GM18508 (cell line): ENCODE measurements around the gene SLC9A2.

ENCODE experiments used
- ATAC-seq: cut with Tn5 transposase; IDR thresholded peaks from one replicate; pipeline ENCODE4 v1.9.1; 2021; ENCODE audit warnings: moderate number of reproducible peaks; ENCODE audit not compliant: insufficient read depth, unreplicated experiment

The SLC9A2 gene

DNA sequence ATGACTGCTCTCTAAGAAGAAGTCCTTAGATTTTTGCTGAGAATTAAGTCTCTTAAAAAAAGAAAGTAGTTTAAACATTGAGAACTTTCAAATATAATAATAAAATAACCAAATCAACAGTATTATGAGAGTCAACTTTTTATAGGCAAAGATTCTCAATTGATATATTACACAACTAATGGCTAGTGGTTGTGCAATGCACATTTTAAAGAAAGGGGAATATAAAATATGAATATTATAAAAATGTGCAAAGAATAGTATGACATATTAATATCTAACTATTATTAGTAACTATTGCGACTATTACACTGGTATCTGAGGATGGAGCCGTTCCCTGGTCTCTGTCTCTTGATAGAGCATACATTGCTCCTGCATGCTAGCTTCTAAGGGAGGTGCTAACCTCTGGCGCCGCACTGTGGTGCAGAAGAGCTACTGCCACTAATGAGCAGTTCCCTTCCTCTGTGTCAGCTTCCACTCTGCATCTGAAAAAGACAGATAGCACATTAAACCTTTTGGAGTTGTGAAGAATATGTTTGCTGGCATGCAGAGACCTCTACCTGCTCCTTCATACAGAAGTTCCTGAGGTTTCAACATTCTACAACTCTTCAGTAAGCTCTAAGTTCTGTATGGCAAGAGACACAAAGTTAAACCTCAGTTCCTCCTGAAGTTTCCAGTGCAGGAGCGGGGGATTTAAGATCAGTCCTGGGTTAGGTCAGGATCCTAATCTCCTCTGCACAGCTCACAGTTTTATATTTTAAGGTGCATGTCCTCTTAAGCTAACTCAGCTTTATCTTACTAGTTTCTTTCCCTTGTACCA is 3.5 kb upstream of the SLC9A2 start:
- ATAC-seq = no peak

DNA sequence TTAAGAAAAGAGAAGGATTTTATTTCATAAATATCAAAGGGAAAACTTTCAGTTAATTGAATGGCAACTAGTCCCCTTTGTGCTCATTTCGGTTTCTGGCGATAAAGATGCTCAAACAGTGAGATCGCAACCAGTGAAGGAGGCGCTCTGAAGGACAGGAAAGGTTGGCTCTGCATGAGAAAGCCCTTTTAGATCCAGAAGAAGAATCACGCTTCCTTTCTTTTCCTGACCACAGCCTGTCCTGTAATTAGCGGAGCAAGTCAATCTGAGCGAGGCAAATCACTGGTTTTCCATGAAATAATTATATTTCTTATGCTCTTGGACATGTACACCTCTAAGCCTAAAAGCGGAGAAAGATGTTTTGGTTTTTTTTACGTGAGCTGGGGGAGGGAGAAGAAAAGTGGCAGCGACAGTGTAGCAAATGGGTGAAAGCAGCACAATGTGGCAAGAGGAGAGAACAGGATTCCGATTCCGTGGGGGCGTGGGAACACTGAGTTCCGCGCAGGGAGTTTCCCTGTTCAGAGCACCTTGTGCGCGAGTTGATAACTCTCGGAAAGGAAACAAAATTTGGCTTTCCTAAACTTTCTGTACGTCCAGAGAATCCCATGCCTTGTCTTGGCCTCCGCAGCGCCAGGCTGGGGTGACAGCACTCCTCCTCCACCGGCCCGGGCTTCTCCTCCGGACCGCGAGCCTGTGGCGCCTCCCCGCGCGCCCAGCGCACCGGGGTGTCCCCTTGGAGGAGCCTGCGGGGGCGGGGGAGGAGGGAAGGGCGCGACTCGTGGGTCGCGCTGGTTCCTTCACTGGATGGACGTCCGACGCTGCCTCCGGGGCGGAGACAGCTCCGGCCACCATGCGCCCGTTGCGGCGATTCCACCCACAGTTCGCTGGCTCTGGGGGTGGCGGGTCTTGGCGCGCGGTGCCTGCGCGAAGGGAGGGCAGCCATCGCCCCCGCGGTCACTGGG is 620 bp upstream of the SLC9A2 start:
- no peak for ATAC-seq

DNA sequence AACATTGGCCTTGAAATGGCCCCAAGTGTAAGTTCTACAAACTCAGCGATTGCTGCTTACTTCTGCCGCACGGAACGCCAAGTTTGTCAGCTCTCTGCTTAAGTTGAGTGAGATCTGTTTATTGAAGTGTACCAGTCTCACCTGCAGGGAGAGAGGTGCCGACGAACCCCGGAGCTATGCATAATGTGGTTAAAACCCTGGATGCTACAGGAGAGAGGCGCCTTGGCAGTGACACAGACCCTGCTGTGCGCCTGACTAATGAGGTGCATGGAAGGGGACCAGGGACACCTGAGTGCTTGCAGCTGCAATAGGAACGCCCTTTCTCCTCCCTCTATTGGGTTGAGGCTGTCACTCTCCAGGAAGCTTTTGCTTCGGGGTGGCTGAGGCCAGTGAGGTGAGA is 979 bp downstream of the SLC9A2 start:
- ATAC-seq = no peak

DNA sequence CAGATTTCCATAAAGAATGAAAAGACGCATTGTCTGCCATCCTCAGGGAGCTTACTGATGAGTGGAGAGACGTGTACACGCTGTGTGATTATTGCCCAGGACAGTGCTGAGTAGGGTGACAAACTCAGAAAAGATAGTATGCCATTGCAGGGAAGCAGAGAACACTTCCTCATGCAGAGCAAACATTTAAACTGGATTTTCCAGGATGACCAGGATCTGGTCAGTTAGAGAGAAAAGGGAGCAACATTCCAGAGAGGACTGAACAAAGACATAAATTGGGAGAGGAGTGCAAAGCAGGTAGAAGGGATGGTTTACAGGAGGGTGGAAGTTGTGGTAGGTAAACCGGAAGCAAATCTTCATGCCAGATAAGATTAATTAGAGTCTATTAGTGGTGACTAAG is 2.3 kb downstream of the SLC9A2 start:
- ATAC-seq = no peak

DNA sequence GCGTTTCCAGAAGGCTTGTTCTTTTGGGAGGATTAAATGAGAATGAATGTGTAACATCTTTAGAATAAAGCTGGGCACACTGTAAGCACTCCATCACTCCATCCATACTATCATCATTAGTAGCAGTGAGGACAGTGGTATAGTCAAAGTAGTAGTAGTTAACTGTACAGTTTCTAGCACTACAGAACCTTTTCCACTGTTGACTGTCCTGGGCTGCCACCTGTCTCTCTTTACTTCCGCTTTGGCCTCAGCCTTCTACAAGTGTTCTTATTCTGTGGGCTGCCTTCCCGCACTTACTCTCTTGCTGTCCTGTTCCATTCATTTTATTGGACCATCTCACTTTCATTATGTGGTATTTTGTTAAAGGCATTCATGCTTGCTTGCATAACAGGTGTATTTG is 3.3 kb downstream of the SLC9A2 start:
- ATAC-seq = no peak

DNA sequence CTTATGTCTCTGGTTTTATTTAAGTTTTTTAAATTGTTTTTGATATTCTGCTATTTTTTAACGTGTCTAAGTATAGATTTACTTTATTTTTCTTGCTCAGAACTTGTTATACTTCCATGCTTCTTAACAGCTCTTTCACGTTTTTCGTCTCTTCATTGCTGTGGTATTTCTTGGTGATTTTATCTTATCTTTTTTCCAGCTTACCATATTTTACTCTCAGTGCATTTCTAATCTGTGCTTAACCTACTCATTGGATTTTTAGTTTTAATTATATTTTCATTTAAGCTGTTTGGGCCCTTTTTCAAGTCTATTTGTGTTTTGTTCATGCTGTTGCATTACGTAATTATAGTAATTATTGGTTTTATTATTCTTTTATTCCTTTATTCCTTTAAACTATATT is 11.1 kb downstream of the SLC9A2 start:
- ATAC-seq = no peak

DNA sequence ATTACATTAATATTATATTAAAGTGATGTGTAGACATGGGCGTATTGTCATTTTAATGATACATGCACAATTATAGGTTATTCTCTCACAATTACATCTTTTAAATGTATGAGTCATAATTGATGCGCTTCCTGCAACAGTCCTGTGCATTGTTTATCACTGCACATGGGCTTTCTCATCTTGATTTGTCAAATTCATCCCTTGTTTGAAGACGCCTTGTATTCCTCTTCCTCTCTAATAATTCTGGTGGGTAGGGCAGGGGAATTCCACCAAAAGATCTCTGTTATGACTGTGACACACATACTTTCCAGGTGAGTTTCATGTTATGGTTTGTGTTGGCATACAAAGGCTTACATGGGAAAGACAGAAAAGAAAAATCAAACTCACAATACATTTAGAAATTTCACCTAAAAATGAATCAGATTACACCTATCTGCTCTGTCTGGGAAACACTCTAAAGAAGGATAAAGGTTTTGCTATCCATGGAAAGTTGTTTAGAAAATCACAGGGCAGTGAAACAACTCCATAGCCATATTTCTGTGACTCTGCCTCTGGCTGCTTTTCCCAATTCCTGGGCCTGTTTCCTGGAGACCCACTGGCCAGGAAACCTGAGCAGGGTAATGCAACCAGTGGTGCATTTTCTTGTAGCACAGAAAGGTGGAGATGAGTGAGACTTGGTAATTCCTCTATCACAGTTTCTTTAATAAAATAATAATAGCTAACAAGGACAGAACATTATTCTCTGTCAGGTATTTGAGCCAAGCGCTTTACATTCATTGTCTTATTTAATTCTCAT is 13.2 kb downstream of the SLC9A2 start:
- peak; percentile 39 for ATAC-seq

DNA sequence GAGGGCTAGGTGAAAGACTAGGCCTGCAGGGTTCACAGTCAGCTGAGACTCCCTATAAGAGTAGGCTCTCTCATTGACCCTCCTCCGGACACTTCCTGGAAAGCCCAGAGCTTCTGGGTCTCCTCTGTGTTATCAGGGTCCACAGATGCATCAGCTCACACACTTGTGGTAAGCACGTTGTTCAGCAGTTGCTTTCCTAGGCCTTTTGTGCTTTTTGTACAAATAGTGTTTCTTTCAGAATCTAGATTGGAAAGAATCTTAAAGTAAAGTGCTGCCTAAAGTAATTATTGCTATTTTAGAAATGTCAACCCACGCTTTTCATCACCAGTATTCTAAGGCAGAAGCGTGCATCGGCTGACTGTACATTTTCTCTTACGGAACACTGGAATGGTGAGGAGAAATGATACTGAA is 15.5 kb downstream of the SLC9A2 start:
- no peak for ATAC-seq

DNA sequence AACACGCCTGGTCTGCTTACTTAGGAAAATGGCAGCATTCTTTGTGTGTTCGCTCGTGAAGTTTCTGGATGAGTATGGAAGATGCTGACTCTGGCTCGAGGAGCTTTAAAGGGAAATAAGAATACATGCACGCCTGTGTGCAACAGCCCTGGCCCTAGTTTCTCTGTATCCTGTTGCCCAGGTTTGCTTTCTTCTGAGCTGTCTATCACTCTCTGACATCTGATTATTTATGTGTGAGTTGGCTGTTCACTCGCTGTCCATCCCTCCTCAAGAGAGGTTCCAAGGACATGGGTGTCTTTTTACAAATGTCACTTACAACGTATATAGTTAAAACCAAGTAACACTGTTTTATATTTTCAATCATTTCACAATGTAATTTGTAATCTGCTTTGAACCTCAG is 16.0 kb downstream of the SLC9A2 start:
- ATAC-seq = no peak

DNA sequence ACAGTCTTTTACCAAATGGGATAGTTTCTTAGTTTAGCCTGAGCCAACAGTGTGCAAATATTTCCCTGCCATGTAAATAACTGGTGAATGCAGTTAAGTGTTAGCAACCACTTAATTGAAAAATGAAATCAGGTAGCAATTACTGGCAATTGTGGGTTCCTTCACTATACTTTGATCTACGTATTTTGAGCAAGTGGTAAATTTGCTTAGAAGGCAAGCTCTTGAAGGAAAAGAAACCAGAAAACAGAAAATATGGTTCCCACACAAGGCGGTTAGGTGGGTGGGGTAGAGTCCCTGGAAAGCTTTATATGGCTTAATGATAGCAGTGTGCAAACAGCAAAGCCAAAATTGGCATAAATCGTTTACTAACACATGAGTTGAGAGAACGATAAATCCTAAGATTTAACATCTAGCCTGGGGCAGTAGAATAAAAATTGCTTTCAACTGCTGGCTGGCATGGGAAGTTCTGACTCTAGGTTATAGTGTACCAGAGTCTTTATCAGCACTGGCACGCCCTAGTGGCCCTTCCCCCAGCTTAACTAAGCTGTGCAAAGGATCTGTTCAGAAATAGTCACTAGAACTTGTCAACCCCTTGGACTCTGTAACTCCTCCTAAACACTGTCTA is 17.0 kb downstream of the SLC9A2 start:
- no peak for ATAC-seq

DNA sequence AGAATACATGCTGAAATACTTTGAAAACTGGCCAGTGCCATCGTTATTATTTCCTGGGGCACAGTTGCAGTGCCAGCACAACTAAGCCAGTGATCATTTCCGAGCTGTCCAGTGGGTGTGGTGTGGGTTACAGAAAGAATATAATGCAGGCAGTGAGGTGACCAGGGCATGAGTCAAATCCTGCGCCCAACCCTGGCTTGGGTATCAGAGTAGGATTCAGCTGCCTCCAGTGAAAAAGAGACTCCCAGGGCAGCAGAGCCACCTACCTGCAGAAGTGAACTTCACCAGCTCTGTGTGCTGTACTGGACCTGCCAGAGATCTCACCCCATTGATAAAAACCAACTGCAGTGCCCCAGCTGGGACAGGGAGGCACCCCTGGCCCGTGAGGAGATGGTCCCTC is 18.0 kb downstream of the SLC9A2 start:
- no peak for ATAC-seq

DNA sequence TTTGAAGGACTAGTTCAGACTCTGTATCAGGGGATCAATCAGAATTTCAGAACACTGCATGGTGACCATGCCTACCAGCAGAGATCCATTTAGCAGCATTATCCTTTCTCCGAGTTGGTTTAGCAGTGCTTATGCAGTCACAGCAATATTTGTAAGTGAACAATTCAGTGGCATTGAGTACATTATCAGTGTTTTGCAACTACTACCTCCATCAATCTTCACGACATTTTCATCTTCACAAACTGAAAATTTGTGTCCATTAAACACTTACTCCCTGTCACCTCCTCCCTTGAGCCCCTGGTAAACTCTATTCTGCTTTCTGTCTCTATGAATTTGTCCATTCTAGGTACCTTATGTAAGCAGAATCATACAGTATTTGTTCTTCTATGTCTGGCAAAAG is 20.1 kb downstream of the SLC9A2 start:
- ATAC-seq = no peak

DNA sequence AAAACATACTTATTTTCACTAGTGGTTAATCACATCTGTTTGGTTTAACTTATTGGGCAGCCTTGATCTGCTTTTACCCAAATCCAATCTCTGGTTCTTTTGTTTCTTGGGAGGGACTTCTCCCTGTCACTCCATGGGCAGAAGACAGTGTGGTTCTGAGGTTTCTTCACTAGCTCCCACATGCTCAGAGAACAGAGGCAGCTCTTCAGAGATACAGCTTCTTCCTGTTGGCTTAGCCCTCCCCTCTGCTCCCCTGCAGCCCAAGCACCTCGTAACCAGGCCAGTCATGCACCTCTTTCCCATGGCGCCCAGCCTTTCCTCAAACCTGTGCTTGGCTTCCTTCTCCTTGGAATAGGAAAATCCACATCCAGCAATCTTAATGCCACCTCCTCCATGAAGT is 32.8 kb downstream of the SLC9A2 start:
- ATAC-seq = no peak

DNA sequence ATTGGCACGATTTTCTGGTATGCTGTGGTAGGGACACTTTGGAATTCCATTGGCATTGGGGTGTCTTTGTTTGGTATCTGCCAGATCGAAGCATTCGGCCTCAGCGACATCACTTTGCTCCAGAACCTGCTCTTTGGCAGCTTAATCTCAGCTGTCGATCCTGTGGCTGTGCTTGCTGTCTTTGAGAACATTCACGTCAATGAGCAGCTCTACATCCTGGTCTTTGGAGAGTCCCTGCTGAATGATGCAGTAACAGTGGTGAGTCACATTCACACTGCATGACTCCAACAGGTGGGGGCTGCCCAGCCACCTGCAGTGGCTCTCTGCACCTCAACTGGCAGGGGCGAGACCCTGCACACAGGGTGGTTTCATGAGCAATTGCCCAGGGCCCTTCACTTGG is 38.4 kb downstream of the SLC9A2 start:
- peak; percentile 60 for ATAC-seq

DNA sequence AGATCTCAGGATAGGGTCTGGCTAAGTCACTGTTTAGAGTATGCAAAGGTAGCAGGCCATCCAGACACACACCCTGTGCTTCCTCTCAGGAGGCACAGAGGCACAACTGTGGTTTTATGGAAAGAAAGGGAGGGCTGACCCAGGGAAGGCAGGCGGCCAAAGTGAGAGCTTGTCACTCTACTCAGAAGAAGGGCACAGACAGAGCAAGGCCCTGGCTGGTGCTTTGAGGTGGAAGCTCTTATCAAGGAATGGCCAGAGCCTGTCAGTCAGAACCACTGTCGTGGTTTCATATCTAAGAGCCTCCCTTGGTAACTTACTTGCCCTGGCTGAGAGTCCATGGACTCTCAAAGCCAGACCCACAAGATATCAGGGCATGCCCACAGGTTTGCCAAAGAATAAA is 40.7 kb downstream of the SLC9A2 start:
- ATAC-seq = no peak

DNA sequence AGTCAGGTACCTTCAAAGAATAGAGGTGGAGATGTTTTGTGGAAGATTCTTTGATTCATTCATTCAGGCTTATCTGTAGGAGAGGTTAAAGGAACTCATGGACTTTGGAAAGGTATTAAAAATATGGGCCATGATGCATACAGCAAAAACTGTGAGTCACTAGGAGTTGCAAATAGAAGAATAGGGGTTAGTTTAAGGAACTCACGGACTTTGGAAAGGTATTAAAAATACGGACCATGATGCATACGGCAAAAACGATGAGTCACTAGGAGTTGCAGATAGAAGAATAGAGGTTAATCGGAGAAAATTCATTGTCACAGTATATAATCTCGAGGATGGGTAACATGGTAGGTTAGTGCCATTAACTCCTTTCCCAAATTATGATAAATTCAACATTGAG is 41.2 kb downstream of the SLC9A2 start:
- no peak for ATAC-seq

DNA sequence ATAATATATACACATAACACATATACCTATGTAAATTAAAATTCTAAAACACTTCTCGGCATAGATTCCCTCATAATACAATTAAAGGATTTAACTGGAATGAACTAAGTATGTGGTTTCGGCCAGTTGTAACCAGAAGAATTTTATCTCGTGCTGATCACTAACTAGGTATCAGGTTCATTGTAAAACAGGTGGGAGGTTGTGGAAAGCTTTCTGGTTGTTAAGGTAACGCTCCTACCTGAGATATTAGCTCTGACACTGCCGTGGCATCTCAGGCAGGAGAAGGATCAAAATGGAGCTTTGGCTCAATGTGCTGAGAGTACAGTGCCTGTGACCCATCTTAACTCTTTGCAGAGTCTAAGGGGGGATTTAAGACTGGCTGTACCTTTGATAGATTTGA is 42.5 kb downstream of the SLC9A2 start:
- no peak for ATAC-seq

DNA sequence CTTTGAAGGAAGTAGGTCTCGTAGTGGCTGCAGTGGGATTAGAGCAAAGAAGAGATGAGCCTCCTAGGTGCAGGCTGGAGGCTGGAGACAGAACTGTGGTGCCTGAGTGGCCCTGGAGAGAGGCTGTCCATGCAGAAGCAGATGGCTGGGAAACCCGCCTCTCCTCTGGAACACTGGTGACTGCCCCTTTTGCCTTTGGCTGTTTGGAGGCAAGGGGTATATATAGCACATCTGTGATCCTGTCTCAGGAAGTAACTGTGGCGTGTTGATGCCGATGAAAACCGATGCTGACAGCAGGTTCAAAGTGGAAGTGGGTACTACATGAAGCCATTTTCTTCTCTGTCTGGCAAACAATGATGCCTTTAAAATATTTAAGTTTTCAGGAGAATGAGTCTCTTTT is 43.5 kb downstream of the SLC9A2 start:
- no peak for ATAC-seq

DNA sequence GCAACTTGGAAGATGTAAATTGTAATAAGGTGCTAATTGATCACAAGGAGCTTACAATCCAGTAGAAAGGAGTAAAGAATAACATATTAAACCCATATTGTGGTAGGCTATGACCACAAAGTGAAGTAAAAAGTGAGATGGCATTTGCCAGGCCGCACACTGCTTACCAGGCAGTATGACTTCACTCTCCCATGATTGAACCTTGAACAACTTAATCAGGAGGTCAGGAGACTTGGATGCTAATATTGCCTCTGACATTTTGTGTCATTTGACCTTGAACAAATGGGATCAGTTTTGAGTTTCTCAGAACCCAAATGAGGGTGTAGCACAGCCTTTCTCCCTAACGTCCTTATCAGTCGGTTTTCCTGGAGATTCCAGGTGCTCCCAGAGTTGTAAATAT is 44.0 kb downstream of the SLC9A2 start:
- no peak for ATAC-seq

DNA sequence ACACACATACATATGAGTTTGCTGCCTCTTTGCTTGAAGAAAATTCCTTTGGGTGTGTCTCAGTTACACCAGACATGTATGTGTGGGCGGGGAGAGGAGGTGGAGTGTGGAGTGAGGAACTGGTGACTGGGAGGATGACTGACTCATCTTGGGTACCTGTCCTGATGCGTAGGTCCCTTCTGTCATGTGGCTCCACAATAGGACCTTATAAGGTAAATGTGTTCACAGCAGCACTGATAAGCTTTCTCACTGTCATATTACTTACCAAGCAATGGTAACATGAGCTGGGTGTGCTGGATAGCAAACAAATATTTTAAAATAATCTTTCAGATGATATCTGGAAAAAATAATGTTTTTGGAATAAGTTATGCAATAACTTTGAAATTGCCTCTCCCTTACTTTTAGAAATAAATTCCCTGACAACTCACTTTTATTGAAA is 45.1 kb downstream of the SLC9A2 start:
- peak; percentile 88 for ATAC-seq
